HL-60 (cell line): Measurements from ENCODE around the gene CPZ.

ENCODE experiments used
- DNase-seq, 2 experiments: peaks; one replicate each; pipeline ENCODE4 v3.0.0-alpha.2; 2010 to 2020; ENCODE audit warnings: low read depth in 1 of 2, low spot score in 1 of 2
- H3K27ac ChIP-seq: fragments of 250-450 bp; sonication (Bioruptor Pico); replicated peaks from 2 replicates; pipeline ENCODE4 v1.5.1; 2020; ENCODE audit warnings: mild to moderate bottlenecking, moderate library complexity
- H3K27me3 ChIP-seq: fragments of 250-450 bp; sonication (Bioruptor Pico); 2 replicates; pipeline ENCODE4 v1.5.1; 2021; ENCODE audit warnings: mild to moderate bottlenecking, moderate library complexity; ENCODE audit not compliant: insufficient read depth, poor library complexity, severe bottlenecking
- H3K4me3 ChIP-seq: replicated peaks from 2 replicates; pipeline ENCODE4 v1.5.1; 2011; ENCODE audit warnings: mild to moderate bottlenecking, control low read depth, low read length; ENCODE audit not compliant: insufficient read depth
- GABPA ChIP-seq: IDR thresholded peaks from 2 replicates; pipeline ENCODE4 v1.6.1; 2012; ENCODE audit warnings: low read depth
- POLR2AphosphoS5 ChIP-seq: IDR thresholded peaks from 2 replicates; pipeline ENCODE4 v1.6.1; 2012; ENCODE audit warnings: low read depth
- SPI1 ChIP-seq: IDR thresholded peaks from 2 replicates; pipeline ENCODE4 v1.6.1; 2012; ENCODE audit warnings: low read depth, mild to moderate bottlenecking, borderline replicate concordance
- TF ChIP-seq, protein P1 (sequence below): IDR thresholded peaks from 2 replicates; pipeline ENCODE4 v1.6.1; 2012; ENCODE audit warnings: low read depth; ENCODE audit not compliant: insufficient replicate concordance
- TF ChIP-seq, protein P2 (sequence below): IDR thresholded peaks from one replicate; pipeline ENCODE4 v1.5.1; 2011; ENCODE audit warnings: low read length, control low read depth, inconsistent platforms; ENCODE audit not compliant: insufficient read depth

Gene CPZ

GRCh38 chr4:8581094-8581861 lies 11.3 kb upstream of the CPZ start:
- Histone ChIP-seq H3K4me3 (no peak overlapping the region), H3K27me3 (no peaks in the 10 kb centered on the region), H3K27ac (no peak overlapping the region)
- TF ChIP-seq SPI1 (no peak), POLR2AphosphoS5 (no peak), GABPA (no peak)
- TF ChIP-seq, protein P1, sequence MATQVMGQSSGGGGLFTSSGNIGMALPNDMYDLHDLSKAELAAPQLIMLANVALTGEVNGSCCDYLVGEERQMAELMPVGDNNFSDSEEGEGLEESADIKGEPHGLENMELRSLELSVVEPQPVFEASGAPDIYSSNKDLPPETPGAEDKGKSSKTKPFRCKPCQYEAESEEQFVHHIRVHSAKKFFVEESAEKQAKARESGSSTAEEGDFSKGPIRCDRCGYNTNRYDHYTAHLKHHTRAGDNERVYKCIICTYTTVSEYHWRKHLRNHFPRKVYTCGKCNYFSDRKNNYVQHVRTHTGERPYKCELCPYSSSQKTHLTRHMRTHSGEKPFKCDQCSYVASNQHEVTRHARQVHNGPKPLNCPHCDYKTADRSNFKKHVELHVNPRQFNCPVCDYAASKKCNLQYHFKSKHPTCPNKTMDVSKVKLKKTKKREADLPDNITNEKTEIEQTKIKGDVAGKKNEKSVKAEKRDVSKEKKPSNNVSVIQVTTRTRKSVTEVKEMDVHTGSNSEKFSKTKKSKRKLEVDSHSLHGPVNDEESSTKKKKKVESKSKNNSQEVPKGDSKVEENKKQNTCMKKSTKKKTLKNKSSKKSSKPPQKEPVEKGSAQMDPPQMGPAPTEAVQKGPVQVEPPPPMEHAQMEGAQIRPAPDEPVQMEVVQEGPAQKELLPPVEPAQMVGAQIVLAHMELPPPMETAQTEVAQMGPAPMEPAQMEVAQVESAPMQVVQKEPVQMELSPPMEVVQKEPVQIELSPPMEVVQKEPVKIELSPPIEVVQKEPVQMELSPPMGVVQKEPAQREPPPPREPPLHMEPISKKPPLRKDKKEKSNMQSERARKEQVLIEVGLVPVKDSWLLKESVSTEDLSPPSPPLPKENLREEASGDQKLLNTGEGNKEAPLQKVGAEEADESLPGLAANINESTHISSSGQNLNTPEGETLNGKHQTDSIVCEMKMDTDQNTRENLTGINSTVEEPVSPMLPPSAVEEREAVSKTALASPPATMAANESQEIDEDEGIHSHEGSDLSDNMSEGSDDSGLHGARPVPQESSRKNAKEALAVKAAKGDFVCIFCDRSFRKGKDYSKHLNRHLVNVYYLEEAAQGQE, result no peak
- TF ChIP-seq, protein P2, sequence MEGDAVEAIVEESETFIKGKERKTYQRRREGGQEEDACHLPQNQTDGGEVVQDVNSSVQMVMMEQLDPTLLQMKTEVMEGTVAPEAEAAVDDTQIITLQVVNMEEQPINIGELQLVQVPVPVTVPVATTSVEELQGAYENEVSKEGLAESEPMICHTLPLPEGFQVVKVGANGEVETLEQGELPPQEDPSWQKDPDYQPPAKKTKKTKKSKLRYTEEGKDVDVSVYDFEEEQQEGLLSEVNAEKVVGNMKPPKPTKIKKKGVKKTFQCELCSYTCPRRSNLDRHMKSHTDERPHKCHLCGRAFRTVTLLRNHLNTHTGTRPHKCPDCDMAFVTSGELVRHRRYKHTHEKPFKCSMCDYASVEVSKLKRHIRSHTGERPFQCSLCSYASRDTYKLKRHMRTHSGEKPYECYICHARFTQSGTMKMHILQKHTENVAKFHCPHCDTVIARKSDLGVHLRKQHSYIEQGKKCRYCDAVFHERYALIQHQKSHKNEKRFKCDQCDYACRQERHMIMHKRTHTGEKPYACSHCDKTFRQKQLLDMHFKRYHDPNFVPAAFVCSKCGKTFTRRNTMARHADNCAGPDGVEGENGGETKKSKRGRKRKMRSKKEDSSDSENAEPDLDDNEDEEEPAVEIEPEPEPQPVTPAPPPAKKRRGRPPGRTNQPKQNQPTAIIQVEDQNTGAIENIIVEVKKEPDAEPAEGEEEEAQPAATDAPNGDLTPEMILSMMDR, result no peak
- no peak for DNase-seq

- no peak overlapping the region for H3K27ac ChIP-seq
- no peaks in the 10 kb centered on the region for H3K27me3 ChIP-seq
- no peak for DNase-seq
- no peak overlapping the region for H3K4me3 ChIP-seq
- TF ChIP-seq, protein P2, result no peak
- no peak for TF ChIP-seq POLR2AphosphoS5
- TF ChIP-seq, protein P1, result no peak
These were observed 10.5 kb upstream of the CPZ start for GRCh38 chr4:8582016-8582415.

DNA sequence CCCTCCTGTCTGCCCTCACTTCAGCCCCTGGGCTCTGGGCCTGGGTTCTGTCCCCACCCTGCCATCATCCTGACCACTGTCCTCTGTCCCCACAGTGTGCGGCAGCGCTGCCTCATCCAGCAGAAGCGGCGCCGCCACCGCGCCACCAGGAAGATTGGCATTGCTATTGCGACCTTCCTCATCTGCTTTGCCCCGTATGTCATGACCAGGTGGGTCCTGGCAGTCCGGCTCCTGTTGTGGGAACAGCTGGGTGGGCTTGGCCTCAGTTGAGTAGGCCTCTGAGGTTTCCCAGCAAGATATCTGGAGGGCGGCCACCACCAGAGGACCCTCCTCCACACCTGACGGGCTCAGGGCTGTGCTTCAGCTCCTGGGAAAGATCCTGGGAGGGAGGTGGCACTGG lies 10.1 kb upstream of the CPZ start:
- Histone ChIP-seq H3K27ac (no peak overlapping the region), H3K4me3 (no peak overlapping the region), H3K27me3 (no peaks in the 10 kb centered on the region)
- no peak for TF ChIP-seq POLR2AphosphoS5
- TF ChIP-seq, protein P2, result no peak
- TF ChIP-seq SPI1, result no peak
- no peak for TF ChIP-seq GABPA
- TF ChIP-seq, protein P1, result no peak
- DNase-seq, result no peak
